C1 segment of cervical spinal cord (tissue), 14 donors: ENCODE results near the gene C17orf50.

Experiments used
- DNase-seq, 14 donors: peaks; one replicate each; lab custom pipeline; 2025; lab: John Stamatoyannopoulos, UW

C17orf50 gene

DNA sequence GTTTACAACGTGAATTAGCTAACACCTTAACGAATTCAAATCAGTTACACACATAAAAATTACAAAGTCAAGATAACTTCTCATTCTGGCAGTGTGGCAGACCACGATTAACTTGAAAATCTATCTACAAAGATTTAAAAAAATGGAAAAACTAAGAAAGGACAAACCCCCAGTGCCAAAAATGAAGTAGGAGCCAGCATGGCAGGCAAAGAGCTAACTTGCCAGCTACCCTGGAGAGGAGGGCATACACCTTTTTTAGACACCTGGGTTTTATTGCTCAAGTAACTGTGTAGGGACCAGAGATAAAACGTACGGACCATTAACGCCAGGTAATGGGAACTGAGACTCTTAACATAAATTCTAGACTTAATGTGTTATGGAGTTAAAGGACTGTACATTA is 51.1 kb downstream of the C17orf50 start:
- no peak for DNase-seq

DNA sequence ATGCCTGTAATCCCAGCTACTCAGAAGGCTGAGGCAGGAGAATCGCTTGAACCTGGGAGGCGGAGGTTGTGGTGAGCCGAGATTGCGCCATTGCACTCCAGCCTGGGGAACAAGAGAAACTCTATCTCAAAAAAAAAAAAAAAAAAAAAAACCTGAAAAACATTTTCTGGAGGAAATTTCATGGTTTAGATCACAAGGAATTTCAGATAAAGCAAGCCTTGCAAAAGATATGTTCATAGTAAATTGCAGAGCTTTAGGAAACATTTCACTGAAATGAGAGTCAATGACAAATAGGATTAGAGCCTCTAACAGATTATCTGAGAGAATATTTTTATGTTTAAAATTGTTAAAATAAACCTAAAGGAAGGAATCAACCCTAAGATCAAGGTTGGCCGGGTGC is 51.8 kb downstream of the C17orf50 start:
- DNase-seq, result no peak
